Neural progenitor cell (in vitro differentiated cells): Measurements from ENCODE around the gene TRIM34.

Experiments
- EZH2 ChIP-seq: fragments of 200-600 bp; sonication (generic); IDR thresholded peaks from 2 replicates; pipeline ENCODE4 v1.6.1; 2017; ENCODE audit warnings: antibody characterized with exemption, mild to moderate bottlenecking, moderate library complexity
- EZH2phosphoT487 ChIP-seq: fragments of 200-600 bp; sonication (generic); IDR thresholded peaks from 2 replicates; pipeline ENCODE4 v1.6.1; 2017; ENCODE audit warnings: antibody characterized with exemption
- TF ChIP-seq, protein P1 (sequence below): fragments of 200-600 bp; sonication (generic); IDR thresholded peaks from 2 replicates; pipeline ENCODE4 v1.5.1; 2017; ENCODE audit warnings: antibody characterized with exemption, mild to moderate bottlenecking

DNA sequence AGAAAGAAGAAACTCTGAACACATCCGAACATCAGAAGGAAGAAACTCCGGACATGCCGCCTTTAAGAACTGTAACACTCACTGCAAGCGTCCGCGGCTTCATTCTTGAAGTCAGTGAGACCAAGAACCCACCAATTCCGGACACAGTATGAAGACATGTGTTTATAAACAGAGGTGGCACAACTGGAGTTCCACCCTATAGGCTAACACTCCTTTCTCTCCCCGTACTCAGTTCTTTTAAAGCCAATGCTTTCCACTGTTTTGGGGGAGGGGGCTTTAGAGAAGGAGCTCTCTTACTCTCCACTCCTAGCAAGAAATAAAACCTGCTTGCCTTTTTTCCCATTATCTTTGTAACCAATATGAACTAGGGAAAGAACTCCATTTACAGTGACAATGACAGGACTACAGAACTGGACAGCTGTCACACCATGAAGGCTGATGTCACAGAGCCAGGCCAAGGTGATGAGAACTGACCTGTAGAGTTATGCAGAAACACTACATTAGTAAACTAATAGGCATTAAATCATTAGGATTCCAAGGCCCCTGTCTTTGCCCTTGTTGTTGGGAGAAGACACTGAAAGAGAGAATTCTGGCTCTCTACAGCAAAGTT, 59.3 kb downstream of the TRIM34 start:
- TF ChIP-seq EZH2 (no peak), EZH2phosphoT487 (no peak)
- TF ChIP-seq, protein P1, sequence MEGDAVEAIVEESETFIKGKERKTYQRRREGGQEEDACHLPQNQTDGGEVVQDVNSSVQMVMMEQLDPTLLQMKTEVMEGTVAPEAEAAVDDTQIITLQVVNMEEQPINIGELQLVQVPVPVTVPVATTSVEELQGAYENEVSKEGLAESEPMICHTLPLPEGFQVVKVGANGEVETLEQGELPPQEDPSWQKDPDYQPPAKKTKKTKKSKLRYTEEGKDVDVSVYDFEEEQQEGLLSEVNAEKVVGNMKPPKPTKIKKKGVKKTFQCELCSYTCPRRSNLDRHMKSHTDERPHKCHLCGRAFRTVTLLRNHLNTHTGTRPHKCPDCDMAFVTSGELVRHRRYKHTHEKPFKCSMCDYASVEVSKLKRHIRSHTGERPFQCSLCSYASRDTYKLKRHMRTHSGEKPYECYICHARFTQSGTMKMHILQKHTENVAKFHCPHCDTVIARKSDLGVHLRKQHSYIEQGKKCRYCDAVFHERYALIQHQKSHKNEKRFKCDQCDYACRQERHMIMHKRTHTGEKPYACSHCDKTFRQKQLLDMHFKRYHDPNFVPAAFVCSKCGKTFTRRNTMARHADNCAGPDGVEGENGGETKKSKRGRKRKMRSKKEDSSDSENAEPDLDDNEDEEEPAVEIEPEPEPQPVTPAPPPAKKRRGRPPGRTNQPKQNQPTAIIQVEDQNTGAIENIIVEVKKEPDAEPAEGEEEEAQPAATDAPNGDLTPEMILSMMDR = no peak
